ENCODE measurements around the gene PLD6. TPM values are rescaled to one million over a fixed set of nuclear protein-coding genes. Genes with fewer than 3 reads are reported as not detected.

The PLD6 gene
- 6.5 to 8.2 TPM (median 7.3 TPM) in 5 replicates for total RNA-seq (2022; extraction: Qiagen RNA extraction; ENCODE audit: low read depth)

GRCh38 chr17:17206124-17206912 is at the start of gene PLD6:
PLD6 (minus strand) TSS chr17:17206333; CDS start chr17:17206286, 47 bp downstream.

GRCh38 chr17:17237026-17237799 is 31.1 kb upstream of the PLD6 start, which contains the start of gene FLCN:
FLCN (minus strand) TSS chr17:17237168; CDS start chr17:17228137, 9,031 bp downstream.

Other genes with a start within 250 kb of the PLD6 start
- not detected in 5 replicates for gene TNFRSF13B, start 234.2 kb downstream of the PLD6 start, total RNA-seq (2022; extraction: Qiagen RNA extraction; ENCODE audit: low read depth)
- gene MPRIP, start 163.9 kb downstream of the PLD6 start, total RNA-seq (2022; extraction: Qiagen RNA extraction; ENCODE audit: low read depth) = 225 to 429 TPM (median 370 TPM) in 5 replicates
- 23.7 to 37.0 TPM (median 35.4 TPM) in 5 replicates for gene FLCN, start 30.8 kb upstream of the PLD6 start, total RNA-seq (2022; extraction: Qiagen RNA extraction; ENCODE audit: low read depth)
- gene COPS3, start 74.9 kb upstream of the PLD6 start, total RNA-seq (2022; extraction: Qiagen RNA extraction; ENCODE audit: low read depth) = 134 to 156 TPM (median 151 TPM) in 5 replicates
- 6.0 to 13.4 TPM (median 11.0 TPM) in 5 replicates for gene NT5M, start 97.0 kb upstream of the PLD6 start, total RNA-seq (2022; extraction: Qiagen RNA extraction; ENCODE audit: low read depth)